Measurements from ENCODE around the gene KRT15.

Gene KRT15

DNA sequence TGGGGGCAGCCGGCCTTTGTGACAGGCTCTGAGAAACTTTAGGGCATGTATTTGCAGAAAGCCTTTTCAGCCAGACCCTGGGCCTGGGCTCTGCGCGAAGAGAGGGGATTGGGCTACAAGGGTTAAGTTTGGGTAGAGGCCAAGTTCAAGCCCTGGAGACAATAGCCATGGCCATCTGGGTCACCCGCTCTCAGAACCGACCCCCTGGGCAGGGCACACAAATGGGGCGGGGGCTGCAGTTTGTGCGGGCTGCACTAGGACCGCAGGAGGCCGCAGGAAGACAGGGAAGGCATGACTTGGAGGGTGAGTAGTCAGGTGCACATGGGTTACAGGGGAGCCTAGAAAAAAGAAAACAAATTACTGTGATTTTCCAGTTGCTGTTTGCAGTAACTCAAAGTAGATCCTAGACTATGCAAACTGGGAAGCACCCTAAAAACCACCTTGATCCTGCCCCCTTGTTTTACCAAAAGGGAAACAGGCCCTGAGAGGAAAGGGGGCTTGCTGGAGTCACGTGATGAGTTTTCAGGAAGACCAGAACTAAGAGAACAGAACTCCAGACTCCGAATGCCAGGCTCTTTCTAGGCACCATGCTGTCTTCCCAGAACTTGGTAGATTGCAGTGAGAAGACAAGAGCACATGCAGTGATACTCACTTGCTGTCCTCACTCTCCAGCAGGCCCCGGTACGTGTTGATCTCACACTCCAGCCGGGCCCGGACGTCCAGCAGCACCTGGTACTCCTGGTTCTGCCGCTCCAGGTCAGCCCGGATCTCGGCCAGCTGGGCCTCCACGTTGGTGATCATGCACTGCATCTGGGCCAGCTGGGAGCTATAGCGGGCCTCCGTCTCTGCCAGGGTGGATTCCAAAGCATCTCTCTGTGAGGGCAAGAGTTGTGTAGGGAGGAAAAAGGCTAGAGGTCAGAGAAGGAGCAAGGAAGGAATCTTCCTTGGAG lies 41.5 kb downstream of the KRT15 start:
- no peak for DNase-seq

DNA sequence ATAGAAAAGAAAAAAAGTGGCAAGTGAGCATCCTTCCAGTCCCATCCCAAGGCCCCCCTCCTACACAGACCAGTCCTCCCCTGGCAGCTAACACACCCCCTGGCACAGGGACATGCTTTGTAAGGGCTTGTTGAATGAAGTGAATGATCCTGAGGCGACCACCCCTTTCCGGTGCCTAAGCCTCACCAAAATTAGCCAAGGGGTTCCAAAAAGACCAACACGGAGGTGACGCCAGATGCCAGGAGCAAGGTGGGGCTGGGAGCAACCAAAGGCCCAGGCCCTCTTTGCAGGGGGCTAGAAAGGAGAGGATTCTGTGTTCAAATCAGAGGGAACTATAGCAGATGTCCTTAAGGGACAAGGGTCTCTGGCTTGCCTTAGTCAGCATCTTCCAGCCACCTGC lies 43.3 kb downstream of the KRT15 start:
- DNase-seq: no peak

DNA sequence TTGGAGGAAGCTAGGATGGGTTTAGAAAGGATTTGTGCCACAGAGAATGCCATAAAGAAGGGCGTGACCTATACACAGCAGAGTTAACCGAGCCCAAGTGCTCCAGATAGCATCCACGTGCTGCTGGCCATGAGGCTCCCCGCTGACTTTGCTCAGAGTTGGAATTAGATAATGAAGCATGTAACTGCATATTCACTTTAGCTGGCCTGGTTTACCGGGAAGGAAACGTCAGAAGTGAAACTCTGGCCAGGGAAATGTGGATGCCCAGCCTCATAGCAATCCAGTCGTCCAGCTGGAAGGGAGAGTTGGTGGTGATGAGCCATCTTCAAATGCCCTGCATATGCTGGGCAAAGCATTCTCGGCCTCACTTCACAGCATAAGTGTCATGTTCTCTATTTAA lies 43.8 kb downstream of the KRT15 start:
- DNase-seq: no peak

DNA sequence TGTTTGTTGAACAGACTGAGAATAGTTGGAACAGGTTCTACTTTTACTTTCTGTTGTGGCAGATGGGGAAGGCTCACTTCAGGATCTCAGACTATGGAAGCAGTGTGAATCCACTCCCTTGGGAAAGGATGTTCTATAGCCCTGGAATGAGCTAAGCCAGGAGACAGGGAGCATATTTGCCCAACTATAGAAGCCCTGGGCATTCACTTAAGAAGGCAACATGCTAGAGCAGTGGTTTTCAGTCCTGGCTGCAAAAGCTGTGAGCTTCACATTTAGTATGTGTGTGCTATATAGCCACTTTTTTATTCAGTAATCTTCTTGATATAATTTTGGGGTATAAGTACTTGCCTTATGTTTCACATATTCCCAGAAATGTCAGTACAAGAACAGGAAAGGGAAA lies 50.3 kb downstream of the KRT15 start:
- DNase-seq: no peak

DNA sequence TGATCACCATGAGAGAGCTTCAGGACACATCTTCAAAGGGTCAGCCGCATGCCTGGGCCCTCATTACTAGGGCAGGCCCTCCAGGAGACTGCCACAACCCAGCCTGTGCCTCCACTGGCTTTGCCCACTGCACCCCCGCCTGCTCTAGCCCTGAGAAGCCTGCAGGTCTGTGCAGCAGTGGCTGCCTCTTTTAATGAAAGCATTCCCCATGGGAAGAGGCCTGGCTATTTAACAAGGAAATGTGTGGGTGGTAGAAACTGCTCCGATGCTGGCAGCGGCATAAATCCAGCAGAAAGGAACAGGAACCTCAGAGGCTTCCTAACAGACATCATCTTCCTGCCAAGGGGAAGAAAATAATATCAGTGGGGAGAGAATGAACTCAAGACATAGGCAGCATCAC lies 51.1 kb downstream of the KRT15 start:
- no peak for DNase-seq

DNA sequence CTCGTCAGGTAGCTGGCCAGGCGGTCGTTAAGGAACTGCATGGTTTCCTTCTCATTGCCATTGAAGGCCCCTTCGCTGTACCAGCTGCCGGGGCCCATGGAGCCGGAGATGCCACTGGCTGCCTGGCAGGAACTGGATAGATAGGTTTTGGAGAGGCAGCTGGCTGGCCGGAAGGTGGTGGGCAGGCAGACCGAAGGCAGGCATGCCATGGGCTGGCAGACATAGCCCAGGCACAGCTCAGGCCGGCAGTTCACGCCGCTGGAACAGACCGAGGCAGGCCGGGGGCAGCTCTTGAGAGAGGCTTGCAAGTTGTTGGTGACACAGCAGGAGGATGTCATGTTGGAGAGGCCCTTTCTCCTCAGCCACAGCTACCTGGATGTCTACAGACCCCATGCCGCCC lies 51.7 kb downstream of the KRT15 start, which contains the start of gene KRT32:
Gene KRT32, minus strand, starts transcription at position 399 of the 400 bp plus-strand sequence. Its CDS starts 61 bp downstream, at position 338.
- DNase-seq: no peak

DNA sequence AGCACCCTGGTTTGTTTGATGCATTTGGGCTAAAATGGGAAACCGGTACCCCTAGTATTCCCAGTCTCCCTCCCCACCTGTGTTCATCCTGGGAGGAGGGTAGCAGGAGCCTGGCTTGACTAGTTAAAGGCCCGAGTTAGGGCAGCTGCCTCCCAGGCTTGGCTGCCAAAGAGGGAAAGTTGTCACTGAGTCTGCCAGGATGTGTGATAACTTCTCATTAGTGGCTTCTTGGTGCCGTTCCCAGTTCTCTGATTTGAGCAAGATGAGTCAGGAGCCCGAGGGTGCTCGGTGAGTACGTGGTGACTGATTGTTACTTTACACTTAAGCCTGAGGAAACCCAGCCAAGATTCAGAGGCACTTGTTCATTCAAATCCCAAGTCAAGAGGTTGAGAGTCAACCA lies 54.0 kb downstream of the KRT15 start:
- no peak for DNase-seq

DNA sequence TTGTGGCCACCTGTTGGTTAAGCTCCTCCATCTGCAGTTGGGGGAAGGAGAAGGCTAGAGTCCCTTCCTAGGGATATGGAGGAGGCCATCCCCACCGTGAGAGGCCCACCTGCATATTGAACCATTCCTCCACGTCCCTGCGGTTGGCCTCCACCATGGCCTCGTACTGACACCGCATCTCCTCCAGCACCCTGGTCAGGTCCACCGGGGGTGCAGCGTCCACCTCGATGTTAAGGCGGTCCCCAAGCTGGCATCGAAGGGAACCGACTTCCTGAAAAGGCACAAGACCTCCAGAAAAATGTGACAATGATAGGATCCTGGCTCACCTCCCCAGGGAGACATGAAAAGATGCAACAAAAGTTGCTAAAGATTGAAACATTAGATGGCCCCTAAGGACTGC lies 54.5 kb downstream of the KRT15 start:
- no peak for DNase-seq

DNA sequence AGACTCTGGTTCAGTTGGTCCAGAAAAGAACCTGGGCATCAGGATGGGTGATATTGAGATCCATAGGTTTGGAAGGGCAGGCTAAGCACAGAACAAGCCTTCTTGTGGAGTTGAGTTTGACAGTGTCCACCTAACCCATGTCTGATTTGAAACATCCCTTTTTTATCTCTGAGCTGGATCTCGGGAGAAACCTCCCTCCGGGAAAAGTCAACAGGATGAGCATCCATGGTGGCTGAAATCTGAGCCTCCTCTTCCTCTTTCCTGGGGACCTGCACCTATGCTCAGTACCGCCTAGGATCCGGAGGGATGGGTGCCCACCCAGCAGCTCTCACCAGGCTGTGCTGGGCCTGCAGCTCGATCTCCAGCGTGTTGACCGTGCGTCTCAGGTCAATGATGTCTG lies 54.9 kb downstream of the KRT15 start:
- DNase-seq: no peak
